HG03196 (cell line): ENCODE data around the gene HNRNPUL1.
"Not testable (repeated sequence)": the region's sequence is repeated elsewhere in the genome, so short reads cannot be mapped to it uniquely, and the experiment has no call there.

Source experiments
- ATAC-seq: cut with Tn5 transposase; IDR thresholded peaks from one replicate; pipeline ENCODE4 v1.9.1; 2021; ENCODE audit not compliant: unreplicated experiment

The HNRNPUL1 gene

DNA sequence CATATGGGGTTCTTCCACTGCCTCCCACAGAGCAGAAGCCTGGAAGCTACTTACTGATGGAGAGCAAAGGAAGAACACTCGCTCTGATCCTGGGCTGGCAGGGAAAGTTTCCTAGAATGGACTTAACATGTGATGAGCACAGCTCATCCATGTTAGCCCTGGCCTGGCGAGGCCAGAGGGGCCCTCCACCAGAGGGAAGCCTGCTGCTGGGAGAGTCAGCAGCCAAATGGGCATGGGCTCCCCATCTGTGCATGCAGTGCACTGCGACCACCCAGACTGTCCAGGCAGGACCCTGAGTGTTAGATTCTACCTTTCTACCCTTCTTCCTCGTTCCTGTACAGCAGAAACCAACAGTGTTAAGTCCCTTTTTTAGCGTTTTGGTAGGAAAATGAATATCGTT, 8.9 kb downstream of the HNRNPUL1 start:
- ATAC-seq: no peak

GRCh38 chr19:41274802-41275201, 10.6 kb downstream of the HNRNPUL1 start:
- no peak for ATAC-seq

GRCh38 chr19:41276231-41276630, 12.1 kb downstream of the HNRNPUL1 start:
- ATAC-seq: no peak

GRCh38 chr19:41278478-41278877, 14.3 kb downstream of the HNRNPUL1 start:
- no peak for ATAC-seq

- no peak for ATAC-seq
These were observed 24.7 kb downstream of the HNRNPUL1 start for GRCh38 chr19:41288673-41289530.

- not testable (repeated sequence) for ATAC-seq
These were observed 25.6 kb downstream of the HNRNPUL1 start for GRCh38 chr19:41289814-41290213.

DNA sequence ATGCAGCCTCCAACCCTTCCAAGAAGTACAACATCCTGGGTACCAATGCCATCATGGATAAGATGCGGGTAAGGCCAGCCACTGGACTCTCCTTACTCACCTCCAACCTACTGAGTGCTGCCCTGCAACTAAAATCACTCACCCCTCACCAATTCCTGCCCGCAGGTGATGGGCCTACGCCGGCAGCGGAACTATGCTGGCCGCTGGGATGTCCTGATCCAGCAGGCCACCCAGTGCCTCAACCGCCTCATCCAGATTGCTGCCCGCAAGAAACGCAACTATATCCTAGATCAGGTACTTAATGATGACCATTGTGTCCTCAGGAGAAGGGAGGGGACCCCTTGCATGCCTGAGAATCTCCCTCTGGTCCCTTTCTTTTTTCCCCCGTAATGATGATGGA, 30.2 kb downstream of the HNRNPUL1 start:
- ATAC-seq: no peak

DNA sequence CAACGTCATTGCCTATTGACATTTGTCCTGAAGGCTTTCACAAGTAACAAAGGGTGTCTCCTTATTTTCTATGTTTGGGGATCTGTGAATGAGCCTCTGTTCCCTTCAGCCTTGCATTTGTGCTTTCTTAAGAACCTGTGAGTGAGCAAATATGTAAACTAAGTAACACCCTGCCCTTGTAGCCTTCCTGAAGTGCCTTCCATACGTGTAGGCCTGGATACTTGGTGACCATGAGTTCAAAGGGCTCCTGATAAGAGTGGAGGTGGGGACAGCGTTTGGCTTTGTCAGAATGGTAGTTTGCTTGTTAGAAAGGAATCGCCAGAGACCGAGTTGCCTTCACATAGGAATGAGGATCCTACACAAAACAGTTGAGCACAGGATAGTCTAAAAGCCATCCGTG, 31.3 kb downstream of the HNRNPUL1 start:
- no peak for ATAC-seq

GRCh38 chr19:41296433-41296871, 32.3 kb downstream of the HNRNPUL1 start:
- ATAC-seq: no peak

- peak; percentile 65 for ATAC-seq
These were observed 33.6 kb downstream of the HNRNPUL1 start for GRCh38 chr19:41297628-41298347.

GRCh38 chr19:41298348-41298964, 34.3 kb downstream of the HNRNPUL1 start:
- peak; percentile 25 for ATAC-seq

DNA sequence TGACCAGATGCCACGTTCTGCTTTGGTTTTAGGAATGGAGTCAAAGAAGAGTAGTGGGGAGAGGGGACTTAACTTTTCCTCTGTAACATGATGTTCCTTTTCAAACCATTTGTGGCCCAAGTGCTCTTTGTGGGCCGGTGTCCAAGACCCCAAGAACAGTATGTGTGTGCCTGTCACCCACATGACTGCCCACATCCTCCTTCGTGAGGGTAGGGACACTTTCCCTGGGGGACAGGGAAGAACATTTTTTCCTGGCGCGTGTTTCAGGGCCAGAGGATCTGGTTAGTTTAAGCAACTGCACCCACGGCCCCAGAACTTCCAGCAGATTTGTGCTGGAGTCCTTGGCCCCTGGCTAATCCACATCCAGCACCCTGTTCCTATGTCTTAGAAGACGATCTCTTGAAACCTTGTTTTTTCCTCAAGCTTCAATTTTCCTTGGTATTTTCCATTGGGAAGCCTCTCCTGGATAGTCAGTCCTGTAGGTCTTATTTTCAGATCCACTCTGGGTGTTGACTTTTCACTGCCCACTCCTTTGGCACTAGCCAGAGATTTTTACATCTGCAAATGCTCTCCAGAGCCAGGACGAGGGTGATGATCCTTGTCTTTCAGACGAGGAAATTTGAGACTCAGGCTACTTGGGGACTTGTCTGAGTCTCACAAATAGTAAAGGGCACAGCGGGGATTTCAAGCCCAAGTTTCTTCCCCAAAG, 35.0 kb downstream of the HNRNPUL1 start:
- no peak for ATAC-seq

DNA sequence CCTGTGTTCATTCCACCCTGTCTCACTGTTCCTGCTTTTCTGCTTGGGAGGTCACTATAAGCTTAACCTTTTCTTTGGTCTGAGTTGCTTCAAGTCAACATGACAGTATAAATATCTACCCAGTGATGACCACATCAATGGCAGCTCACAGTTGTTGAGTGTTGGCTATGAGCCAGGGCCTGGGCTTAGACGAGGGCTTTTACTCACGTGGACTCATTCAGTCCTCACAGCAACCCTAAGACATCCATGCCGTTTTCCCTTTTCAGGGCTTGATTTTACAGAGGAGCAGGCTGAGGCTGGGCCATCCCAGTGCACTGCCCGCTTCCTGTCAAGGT, 35.5 kb downstream of the HNRNPUL1 start:
- ATAC-seq: no peak

DNA sequence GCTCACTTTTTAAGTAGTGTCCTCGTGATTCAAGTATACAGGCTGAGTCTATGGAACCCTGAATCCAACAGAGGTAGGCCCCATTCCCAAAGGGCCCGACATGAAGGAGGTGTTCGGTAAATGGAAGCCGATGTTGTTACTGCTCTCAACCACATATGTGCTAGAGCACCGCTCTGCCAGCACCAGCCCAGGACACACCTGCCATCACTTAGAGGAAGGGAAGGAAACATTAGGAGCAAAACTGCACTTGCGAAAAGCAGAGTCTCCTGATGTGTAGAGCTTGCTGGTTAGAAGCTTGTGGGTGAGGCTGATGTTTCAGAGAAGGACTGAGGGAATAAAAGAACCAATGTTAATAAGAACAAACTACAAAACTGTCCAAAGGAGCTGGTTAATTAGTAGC, 36.4 kb downstream of the HNRNPUL1 start:
- no peak for ATAC-seq

GRCh38 chr19:41302624-41303351, 38.6 kb downstream of the HNRNPUL1 start:
- no peak for ATAC-seq

DNA sequence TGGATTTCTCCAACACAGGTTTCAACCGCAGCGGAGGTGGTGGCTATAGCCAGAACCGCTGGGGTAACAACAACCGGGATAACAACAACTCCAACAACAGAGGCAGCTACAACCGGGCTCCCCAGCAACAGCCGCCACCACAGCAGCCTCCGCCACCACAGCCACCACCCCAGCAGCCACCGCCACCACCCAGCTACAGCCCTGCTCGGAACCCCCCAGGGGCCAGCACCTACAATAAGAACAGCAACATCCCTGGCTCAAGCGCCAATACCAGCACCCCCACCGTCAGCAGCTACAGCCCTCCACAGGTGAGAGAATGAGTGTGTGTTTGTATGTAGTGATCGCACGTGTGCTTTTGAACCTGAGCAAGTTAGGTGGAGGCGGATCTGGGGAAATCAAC, 39.8 kb downstream of the HNRNPUL1 start:
- no peak for ATAC-seq

DNA sequence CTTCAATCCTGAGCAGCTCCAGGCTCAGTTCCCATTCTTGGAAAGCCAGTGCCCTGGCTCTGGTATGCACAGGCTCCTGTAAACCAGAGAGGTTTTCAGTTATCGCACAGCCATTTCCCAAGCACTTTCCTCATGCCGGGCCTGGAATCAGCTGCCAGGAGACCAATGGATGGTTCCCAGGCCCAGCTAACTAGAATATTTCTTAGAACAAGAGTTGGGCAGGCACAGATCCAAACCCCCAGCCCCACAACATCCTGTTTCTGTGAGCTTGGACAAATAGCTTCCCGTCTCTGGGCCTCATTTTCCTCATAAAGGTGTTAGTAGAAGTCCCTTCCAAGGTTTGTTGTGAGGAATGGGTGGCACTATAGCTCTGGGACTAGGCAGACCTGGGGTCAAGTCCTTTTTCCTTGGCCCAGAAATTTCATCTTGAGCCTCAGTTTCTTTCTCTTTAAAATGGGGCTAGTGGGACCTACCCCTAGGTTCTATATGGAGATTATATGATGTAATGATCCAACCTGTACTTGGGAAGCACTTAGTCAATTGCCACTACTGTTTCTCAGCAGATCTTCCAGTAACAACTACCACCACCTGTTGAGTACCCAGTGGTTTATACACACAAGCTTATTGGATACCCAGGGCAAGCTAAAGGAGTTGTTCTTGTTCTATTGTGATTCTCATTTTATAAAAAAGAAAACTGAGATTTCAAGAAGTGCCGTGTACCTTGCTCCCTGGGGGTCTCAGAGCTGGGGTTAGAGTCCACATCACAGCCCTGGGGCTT, 40.7 kb downstream of the HNRNPUL1 start:
- no peak for ATAC-seq

- no peak for ATAC-seq
These were observed 42.0 kb downstream of the HNRNPUL1 start for GRCh38 chr19:41305927-41306793.
